GM15510 (cell line): Measurements from ENCODE around the gene MAPRE2.

Experiments
- POLR2A ChIP-seq: IDR thresholded peaks from 3 replicates; pipeline ENCODE4 v1.6.1; 2011; ENCODE audit warnings: borderline replicate concordance; ENCODE audit not compliant: insufficient read length; ENCODE audit errors: extremely low read depth

Gene MAPRE2

GRCh38 chr18:35063875-35064690, 22.9 kb downstream of the MAPRE2 start:
- TF ChIP-seq POLR2A = no peak

- TF ChIP-seq POLR2A = no peak
These were observed 26.2 kb downstream of the MAPRE2 start for GRCh38 chr18:35067454-35067853.

- no peak for TF ChIP-seq POLR2A
These were observed 30.6 kb downstream of the MAPRE2 start for GRCh38 chr18:35071819-35072247.

- no peak for TF ChIP-seq POLR2A
These were observed 31.4 kb downstream of the MAPRE2 start for GRCh38 chr18:35072616-35073015.

GRCh38 chr18:35073186-35074105, 32.2 kb downstream of the MAPRE2 start:
- TF ChIP-seq POLR2A = no peak

- TF ChIP-seq POLR2A = no peak
These were observed 33.4 kb downstream of the MAPRE2 start for GRCh38 chr18:35074581-35074980.

GRCh38 chr18:35075132-35075531, 33.9 kb downstream of the MAPRE2 start:
- TF ChIP-seq POLR2A = no peak

- no peak for TF ChIP-seq POLR2A
These were observed 35.1 kb downstream of the MAPRE2 start for GRCh38 chr18:35076135-35076924.

GRCh38 chr18:35077937-35078336, 36.7 kb downstream of the MAPRE2 start:
- no peak for TF ChIP-seq POLR2A

GRCh38 chr18:35080058-35080457, 38.8 kb downstream of the MAPRE2 start:
- TF ChIP-seq POLR2A = no peak

- no peak for TF ChIP-seq POLR2A
These were observed 42.0 kb downstream of the MAPRE2 start for GRCh38 chr18:35083174-35083712.

- no peak for TF ChIP-seq POLR2A
These were observed 43.6 kb downstream of the MAPRE2 start for GRCh38 chr18:35084494-35085449.
